Kidney (tissue), 14 donors: ENCODE results near the gene DSCAM. TPM values are rescaled to one million over a fixed set of nuclear protein-coding genes. Genes with fewer than 3 reads are reported as not detected.

ENCODE experiments used
- DNase-seq, 5 donors: peaks; one replicate each; pipeline ENCODE4 v3.0.0-alpha.2; 2013 to 2020
- FAIRE-seq: peaks from 2 replicates; lab custom pipeline; 2012; peaks lifted over from hg19 to GRCh38; lab: Jason Lieb, UNC
- H3K27ac ChIP-seq, 2 donors: one replicate each; pipeline ENCODE4 v1.7.0; 2013; ENCODE audit warnings: low read depth in 2 of 2, low read length in 2 of 2, inconsistent platforms in 1 of 2
- H3K27me3 ChIP-seq: one replicate; pipeline ENCODE4 v1.7.1; 2013; ENCODE audit warnings: low read length, inconsistent platforms; ENCODE audit not compliant: control insufficient read depth, insufficient read depth
- H3K36me3 ChIP-seq, 3 donors: one replicate each; pipeline versions ENCODE4 v1.7.0 to v1.7.1; 2013; ENCODE audit warnings: low read length in 3 of 3, control low read depth in 1 of 3, inconsistent platforms in 1 of 3; ENCODE audit not compliant: insufficient read depth in 3 of 3, control insufficient read depth in 2 of 3
- H3K4me1 ChIP-seq, 3 donors: one replicate each; pipeline versions ENCODE4 v1.7.0 to v1.7.1; 2013; ENCODE audit warnings: low read length in 3 of 3, inconsistent platforms in 1 of 3, low read depth in 1 of 3; ENCODE audit not compliant: control insufficient read depth in 2 of 3, insufficient read depth in 2 of 3
- H3K4me3 ChIP-seq, 3 donors: one replicate each; pipeline versions ENCODE4 v1.7.0 to v1.8.1; 2013; ENCODE audit warnings: low read length in 3 of 3, control low read depth in 1 of 3, inconsistent platforms in 1 of 3
- H3K9ac ChIP-seq, 3 donors: one replicate each; pipeline versions ENCODE4 v1.7.0 to v1.7.1; 2013; ENCODE audit warnings: low read length in 3 of 3, control low read depth in 1 of 3, inconsistent platforms in 1 of 3
- H3K9me3 ChIP-seq, 3 donors: one replicate each; pipeline versions ENCODE4 v1.7.0 to v1.7.1; 2013; ENCODE audit warnings: low read length in 3 of 3, control low read depth in 1 of 3, inconsistent platforms in 1 of 3; ENCODE audit not compliant: control insufficient read depth in 2 of 3, insufficient read depth in 1 of 3
- CTCF ChIP-seq: IDR thresholded peaks from 3 replicates; pipeline ENCODE4 v1.5.1; 2012; ENCODE audit warnings: mild to moderate bottlenecking, moderate library complexity, borderline replicate concordance; ENCODE audit not compliant: insufficient read depth; ENCODE audit errors: extremely low read depth
- intact Hi-C: fragments of 100-400 bp; cut with DNase I; formaldehyde crosslinking; loops from one replicate; pipeline ENCODE4 v1.11.1; 2022
- polyA plus RNA-seq: library from polyadenylated mRNA; stranded (reverse); fragments of 350-450 nt; fragmentation: Illumina TruSeq; extraction: RNeasy Lipid Tissue Mini Kit (QIAGEN cat#74804); gene quantifications from one replicate; pipeline ENCODE4 v1.2.3, GENCODE V29; 2014; ENCODE audit warnings: low read depth, low replicate concordance; ENCODE audit not compliant: insufficient read depth
- total RNA-seq: library from RNA; stranded (reverse); fragmentation: NEBNext Ultra II Directional; extraction: Animal tissue kit (Norgen Biotek cat#: 25700); gene quantifications from one replicate; pipeline ENCODE4 v1.2.1, GENCODE V29; 2021
- donor health status: control.
- donor health status: control.
- donor health status: control.
- donor health status: control.
- donor health status: control.
- donor health status: DM: yes; HTN: yes; CAD: no.
- donor health status: Normal renal cell carcinoma (clear cell type).

DSCAM gene
- total and polyA plus RNA-seq, 2 donors from 2014 or later: not detected

GRCh38 chr21:40490408-40490807, 356.6 kb downstream of the DSCAM start:
- Histone ChIP-seq H3K4me3 (no peak overlapping the region), H3K4me1 (no peaks in the 10 kb centered on the region), H3K9ac (no peak overlapping the region), H3K27me3 (no peaks in the 10 kb centered on the region), H3K9me3 (no peaks in the 10 kb centered on the region), H3K27ac (no peak overlapping the region), H3K36me3 (no peaks in the 10 kb centered on the region)
- DNase-seq: no peak
- no peak for TF ChIP-seq CTCF
- intact Hi-C loops: no loop called here
- FAIRE-seq: no peak

- no peaks in the 10 kb centered on the region for H3K4me1 ChIP-seq
- H3K27ac ChIP-seq: no peak overlapping the region
- H3K9me3 ChIP-seq: no peaks in the 10 kb centered on the region
- H3K27me3 ChIP-seq: no peaks in the 10 kb centered on the region
- H3K36me3 ChIP-seq: no peaks in the 10 kb centered on the region
- H3K4me3 ChIP-seq: no peak overlapping the region
- no peak for FAIRE-seq
- TF ChIP-seq CTCF: no peak
- intact Hi-C loops: no loop called here
- no peak overlapping the region for H3K9ac ChIP-seq
- no peak for DNase-seq
Observed at GRCh38 chr21:40489001-40489400, 358.0 kb downstream of the DSCAM start.

GRCh38 chr21:40481764-40482163, 365.2 kb downstream of the DSCAM start:
- Histone ChIP-seq H3K9ac (no peak overlapping the region), H3K27ac (no peak overlapping the region), H3K4me1 (no peaks in the 10 kb centered on the region), H3K9me3 (no peaks in the 10 kb centered on the region), H3K4me3 (no peak overlapping the region), H3K36me3 (no peaks in the 10 kb centered on the region), H3K27me3 (no peaks in the 10 kb centered on the region)
- FAIRE-seq: no peak
- intact Hi-C loops: no loop called here
- no peak for TF ChIP-seq CTCF
- no peak for DNase-seq

GRCh38 chr21:40474513-40474912, 372.4 kb downstream of the DSCAM start:
- no peak for DNase-seq
- H3K36me3 ChIP-seq: no peaks in the 10 kb centered on the region
- no peaks in the 10 kb centered on the region for H3K4me1 ChIP-seq
- no peaks in the 10 kb centered on the region for H3K27me3 ChIP-seq
- no peak overlapping the region for H3K9ac ChIP-seq
- intact Hi-C loops: no loop called here
- no peaks in the 10 kb centered on the region for H3K9me3 ChIP-seq
- no peak for TF ChIP-seq CTCF
- FAIRE-seq: no peak
- no peak overlapping the region for H3K4me3 ChIP-seq
- no peak overlapping the region for H3K27ac ChIP-seq
